ENCODE results near the gene SGPP1.

Gene SGPP1

DNA sequence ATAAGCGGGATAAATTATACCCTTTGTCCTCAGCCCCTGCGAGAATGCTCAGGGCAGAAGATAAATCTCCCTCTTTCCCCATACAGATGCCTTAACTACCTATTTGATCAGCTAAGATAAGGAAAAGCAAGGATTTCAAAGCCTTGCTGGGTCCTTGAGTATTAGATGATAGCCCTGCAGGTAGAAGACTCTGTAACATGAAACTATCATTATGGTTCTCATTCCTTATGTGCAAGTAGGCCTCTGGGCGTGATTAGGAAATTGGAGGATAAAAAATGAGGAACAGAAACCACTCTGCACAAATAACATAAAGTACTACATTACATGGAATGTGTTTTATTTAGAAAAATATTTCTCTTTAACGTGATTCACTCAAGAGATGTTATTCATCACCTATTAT is 71.7 kb downstream of the SGPP1 start:
- no peak for DNase-seq (ENCODE audit: low read depth, low spot score)
- no CpG with 5 or more reads among the region's 4 CpGs for WGBS (ENCODE audit: insufficient coverage, insufficient read length)
- Histone ChIP-seq H3K36me3 (ENCODE audit: control insufficient read depth, insufficient read depth, low read length) (no peaks in the 10 kb centered on the region), H3K4me1 (ENCODE audit: control insufficient read depth, insufficient read depth, low read length) (no peaks in the 10 kb centered on the region), H3K27ac (ENCODE audit: low read length) (no peak overlapping the region), H3K9me3 (ENCODE audit: control insufficient read depth, insufficient read depth, low read length) (no peaks in the 10 kb centered on the region), H3K27me3 (ENCODE audit: control insufficient read depth, insufficient read depth, low read length) (no peaks in the 10 kb centered on the region), H3K4me3 (ENCODE audit: low read length) (no peak overlapping the region)

- Histone ChIP-seq H3K4me1 (ENCODE audit: control insufficient read depth, insufficient read depth, low read length) (no peaks in the 10 kb centered on the region), H3K27me3 (ENCODE audit: control insufficient read depth, insufficient read depth, low read length) (no peaks in the 10 kb centered on the region), H3K4me3 (ENCODE audit: low read length) (no peak overlapping the region), H3K27ac (ENCODE audit: low read length) (no peak overlapping the region), H3K36me3 (ENCODE audit: control insufficient read depth, insufficient read depth, low read length) (no peaks in the 10 kb centered on the region), H3K9me3 (ENCODE audit: control insufficient read depth, insufficient read depth, low read length) (no peaks in the 10 kb centered on the region)
- DNase-seq (ENCODE audit: low read depth, low spot score), result no peak
- WGBS (ENCODE audit: insufficient coverage, insufficient read length), result no CpG with 5 or more reads among the region's 2 CpGs
These were observed 72.9 kb downstream of the SGPP1 start for GRCh38 chr14:63654936-63655335.

DNA sequence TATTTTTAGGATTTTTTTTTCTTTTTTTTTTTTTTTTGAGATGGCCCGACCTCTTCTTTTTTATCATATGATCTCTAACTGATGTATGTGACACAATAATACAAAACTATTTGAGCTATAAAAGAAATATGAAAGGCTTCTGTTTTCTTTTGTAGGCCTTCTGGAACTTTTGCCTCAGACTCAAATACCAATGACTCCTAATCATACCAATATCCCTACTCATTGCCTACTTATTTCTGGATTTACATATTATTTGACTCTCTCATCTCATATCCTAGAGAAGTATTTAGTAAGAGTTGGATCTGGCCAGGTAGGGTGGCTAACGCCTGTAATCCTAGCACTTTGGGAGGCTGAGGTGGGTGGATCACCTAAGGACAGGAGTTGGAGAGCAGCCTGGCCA is 73.5 kb downstream of the SGPP1 start:
- Histone ChIP-seq H3K4me3 (ENCODE audit: low read length) (no peak overlapping the region), H3K4me1 (ENCODE audit: control insufficient read depth, insufficient read depth, low read length) (no peaks in the 10 kb centered on the region), H3K36me3 (ENCODE audit: control insufficient read depth, insufficient read depth, low read length) (no peaks in the 10 kb centered on the region), H3K27ac (ENCODE audit: low read length) (no peak overlapping the region), H3K9me3 (ENCODE audit: control insufficient read depth, insufficient read depth, low read length) (no peaks in the 10 kb centered on the region), H3K27me3 (ENCODE audit: control insufficient read depth, insufficient read depth, low read length) (no peaks in the 10 kb centered on the region)
- DNase-seq (ENCODE audit: low read depth, low spot score), result no peak
- WGBS (ENCODE audit: insufficient coverage, insufficient read length), result no CpG with 5 or more reads among the region's 2 CpGs

DNA sequence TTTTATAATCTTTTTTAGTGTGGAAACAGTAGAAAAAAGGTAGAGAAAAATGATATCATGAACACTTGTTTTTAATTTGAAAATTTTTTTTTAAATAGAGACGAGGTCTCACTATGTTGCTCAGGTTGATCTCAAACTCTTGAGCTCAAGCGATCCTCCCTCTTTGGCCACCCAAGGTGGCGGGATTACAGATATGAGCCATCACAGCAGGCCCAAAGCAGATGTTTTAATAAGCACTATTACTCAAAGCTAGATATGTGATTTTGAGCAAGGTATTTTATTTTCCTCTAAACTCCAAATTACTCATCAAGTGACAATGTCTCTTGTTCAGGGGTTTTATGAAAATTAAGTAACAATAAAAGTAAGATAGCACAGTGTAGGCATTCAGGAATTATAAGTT is 75.5 kb downstream of the SGPP1 start:
- Histone ChIP-seq H3K9me3 (ENCODE audit: control insufficient read depth, insufficient read depth, low read length) (no peaks in the 10 kb centered on the region), H3K36me3 (ENCODE audit: control insufficient read depth, insufficient read depth, low read length) (no peaks in the 10 kb centered on the region), H3K4me3 (ENCODE audit: low read length) (no peak overlapping the region), H3K27me3 (ENCODE audit: control insufficient read depth, insufficient read depth, low read length) (no peaks in the 10 kb centered on the region), H3K27ac (ENCODE audit: low read length) (no peak overlapping the region), H3K4me1 (ENCODE audit: control insufficient read depth, insufficient read depth, low read length) (no peaks in the 10 kb centered on the region)
- no peak for DNase-seq (ENCODE audit: low read depth, low spot score)
- no CpG with 5 or more reads among the region's 3 CpGs for WGBS (ENCODE audit: insufficient coverage, insufficient read length)

GRCh38 chr14:63650256-63650952 is 77.5 kb downstream of the SGPP1 start:
- H3K4me3 ChIP-seq (ENCODE audit: low read length), result no peak overlapping the region
- H3K9me3 ChIP-seq (ENCODE audit: control insufficient read depth, insufficient read depth, low read length), result no peaks in the 10 kb centered on the region
- no CpG with 5 or more reads among the region's 3 CpGs for WGBS (ENCODE audit: insufficient coverage, insufficient read length)
- no peaks in the 10 kb centered on the region for H3K4me1 ChIP-seq (ENCODE audit: control insufficient read depth, insufficient read depth, low read length)
- no peak for DNase-seq (ENCODE audit: low read depth, low spot score)
- no peak overlapping the region for H3K27ac ChIP-seq (ENCODE audit: low read length)
- H3K27me3 ChIP-seq (ENCODE audit: control insufficient read depth, insufficient read depth, low read length), result no peaks in the 10 kb centered on the region
- H3K36me3 ChIP-seq (ENCODE audit: control insufficient read depth, insufficient read depth, low read length), result no peaks in the 10 kb centered on the region

DNA sequence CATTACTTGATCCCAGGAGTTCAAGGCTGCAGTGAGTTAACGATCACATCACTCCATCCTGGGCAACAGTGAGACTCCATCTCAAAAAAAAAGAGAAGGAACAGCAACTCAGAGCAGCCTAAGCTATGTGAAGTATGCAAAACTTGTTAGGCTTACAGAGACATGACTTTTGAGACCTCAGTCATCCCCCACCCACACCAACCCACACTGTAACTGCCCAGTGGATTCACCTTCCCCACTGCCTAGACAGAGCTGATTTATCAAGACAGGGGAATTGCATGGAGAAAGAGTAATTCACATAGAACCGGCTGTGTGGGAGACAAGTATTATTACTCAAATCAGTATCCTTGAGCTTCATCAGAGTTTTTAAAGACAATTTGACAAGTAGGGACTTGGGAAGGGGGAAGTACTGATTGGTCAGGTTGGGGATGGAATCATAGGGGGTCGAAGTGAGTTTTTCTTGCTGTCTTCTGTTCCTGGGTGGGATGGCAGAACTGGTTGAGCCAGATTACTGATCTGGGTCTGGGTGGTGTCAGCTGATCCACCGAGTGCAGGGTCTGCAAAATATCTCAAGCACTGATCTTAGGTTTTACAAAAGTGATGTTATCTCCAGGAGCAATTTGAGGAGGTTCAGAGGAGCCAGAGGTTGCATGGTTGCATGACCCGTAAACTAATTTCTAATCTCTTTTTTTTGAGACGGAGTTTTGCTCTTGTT is 80.0 kb downstream of the SGPP1 start:
- no peak overlapping the region for H3K4me3 ChIP-seq (ENCODE audit: low read length)
- no peaks in the 10 kb centered on the region for H3K9me3 ChIP-seq (ENCODE audit: control insufficient read depth, insufficient read depth, low read length)
- DNase-seq (ENCODE audit: low read depth, low spot score), result no peak
- no peaks in the 10 kb centered on the region for H3K27me3 ChIP-seq (ENCODE audit: control insufficient read depth, insufficient read depth, low read length)
- WGBS (ENCODE audit: insufficient coverage, insufficient read length), result no CpG with 5 or more reads among the region's 6 CpGs
- H3K27ac ChIP-seq (ENCODE audit: low read length), result no peak overlapping the region
- no peaks in the 10 kb centered on the region for H3K4me1 ChIP-seq (ENCODE audit: control insufficient read depth, insufficient read depth, low read length)
- H3K36me3 ChIP-seq (ENCODE audit: control insufficient read depth, insufficient read depth, low read length), result no peaks in the 10 kb centered on the region

DNA sequence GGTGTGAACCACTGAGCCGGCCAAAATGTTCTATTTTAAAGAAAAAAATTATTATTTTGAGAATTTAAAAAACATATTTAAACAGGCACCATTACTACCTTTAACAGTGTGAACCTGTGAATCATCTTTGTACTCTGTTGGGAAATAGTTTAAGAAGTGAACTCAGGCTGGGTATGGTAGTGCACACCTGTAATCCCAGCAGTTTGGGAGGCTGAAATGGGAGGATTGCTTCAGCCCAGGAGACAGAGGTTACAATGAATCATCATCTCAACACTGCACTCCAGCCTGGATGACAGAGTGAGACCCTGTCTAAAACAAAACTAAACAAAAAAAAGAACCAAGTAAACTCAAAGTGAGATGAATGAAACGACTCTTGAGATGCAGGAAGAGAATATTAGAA is 83.1 kb downstream of the SGPP1 start:
- no CpG with 5 or more reads among the region's 2 CpGs for WGBS (ENCODE audit: insufficient coverage, insufficient read length)
- Histone ChIP-seq H3K9me3 (ENCODE audit: control insufficient read depth, insufficient read depth, low read length) (no peaks in the 10 kb centered on the region), H3K36me3 (ENCODE audit: control insufficient read depth, insufficient read depth, low read length) (no peaks in the 10 kb centered on the region), H3K27ac (ENCODE audit: low read length) (no peak overlapping the region), H3K4me1 (ENCODE audit: control insufficient read depth, insufficient read depth, low read length) (no peaks in the 10 kb centered on the region), H3K4me3 (ENCODE audit: low read length) (no peak overlapping the region), H3K27me3 (ENCODE audit: control insufficient read depth, insufficient read depth, low read length) (no peaks in the 10 kb centered on the region)
- DNase-seq (ENCODE audit: low read depth, low spot score), result no peak

DNA sequence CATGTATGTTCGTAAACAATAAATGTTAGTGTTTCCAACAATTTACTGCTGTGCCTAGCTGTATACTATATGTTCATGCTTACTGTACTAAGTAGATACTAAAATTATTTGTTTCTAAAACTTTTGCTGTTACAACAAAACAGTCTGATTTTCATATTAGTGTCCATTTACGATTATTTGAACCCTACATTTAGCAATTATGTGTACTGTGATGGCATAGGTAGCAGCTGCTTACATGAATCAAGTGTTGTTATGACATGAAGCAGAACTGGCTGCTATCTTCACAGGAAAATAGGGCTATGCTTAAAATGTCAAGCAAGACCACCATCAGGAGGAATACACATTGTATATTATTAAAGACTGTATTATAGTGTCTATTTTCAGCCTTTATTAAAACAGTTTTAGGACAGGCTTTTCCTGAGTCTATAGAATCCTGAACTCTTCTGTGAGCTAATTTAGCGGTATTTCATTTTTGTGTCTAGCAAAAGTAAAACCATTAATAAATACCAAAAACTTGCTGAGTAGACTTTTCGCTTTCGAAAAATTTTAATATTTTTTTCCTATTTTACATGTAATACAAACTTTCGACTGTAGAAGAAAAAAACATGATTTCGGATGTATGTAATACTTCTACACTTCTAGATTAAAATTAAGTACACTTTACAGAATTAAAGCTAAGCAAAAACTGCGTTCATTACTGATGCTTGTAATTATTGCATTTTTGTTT is 85.0 kb downstream of the SGPP1 start:
- WGBS (ENCODE audit: insufficient coverage, insufficient read length), result 100% methylated on average over 4 of the region's 8 CpGs
- no peaks in the 10 kb centered on the region for H3K9me3 ChIP-seq (ENCODE audit: control insufficient read depth, insufficient read depth, low read length)
- peak overlapping the region; percentile 64; the same call in 1 of the 2 replicates for H3K4me3 ChIP-seq (ENCODE audit: low read length)
- no peak overlapping the region for H3K27ac ChIP-seq (ENCODE audit: low read length)
- H3K4me1 ChIP-seq (ENCODE audit: control insufficient read depth, insufficient read depth, low read length), result no peaks in the 10 kb centered on the region
- H3K27me3 ChIP-seq (ENCODE audit: control insufficient read depth, insufficient read depth, low read length), result no peaks in the 10 kb centered on the region
- no peak for DNase-seq (ENCODE audit: low read depth, low spot score)
- H3K36me3 ChIP-seq (ENCODE audit: control insufficient read depth, insufficient read depth, low read length), result no peaks in the 10 kb centered on the region

DNA sequence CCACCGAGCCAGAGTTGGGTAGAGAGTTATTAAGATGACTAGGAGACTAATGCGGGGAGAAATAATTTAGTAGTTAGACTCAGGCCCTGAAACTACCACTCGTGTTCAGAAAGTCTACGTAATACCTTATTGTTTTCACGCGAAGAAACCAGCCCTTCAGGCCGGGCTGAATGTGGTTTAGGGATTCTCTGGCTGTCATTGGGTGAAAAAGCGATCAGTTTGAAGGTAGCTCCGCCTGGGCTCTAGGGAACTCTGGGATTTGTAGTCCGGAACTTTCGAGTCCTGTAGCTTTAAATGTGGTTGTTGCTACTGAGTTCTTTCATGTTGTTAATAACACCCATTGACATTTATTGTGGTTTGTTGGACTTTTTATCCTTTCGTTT is 85.6 kb downstream of the SGPP1 start:
- H3K36me3 ChIP-seq (ENCODE audit: control insufficient read depth, insufficient read depth, low read length), result no peaks in the 10 kb centered on the region
- no peak overlapping the region for H3K27ac ChIP-seq (ENCODE audit: low read length)
- H3K27me3 ChIP-seq (ENCODE audit: control insufficient read depth, insufficient read depth, low read length), result no peaks in the 10 kb centered on the region
- peak overlapping the region; percentile 64; the same call in 1 of the 2 replicates for H3K4me3 ChIP-seq (ENCODE audit: low read length)
- DNase-seq (ENCODE audit: low read depth, low spot score), result peak; percentile 73
- H3K4me1 ChIP-seq (ENCODE audit: control insufficient read depth, insufficient read depth, low read length), result no peaks in the 10 kb centered on the region
- no peaks in the 10 kb centered on the region for H3K9me3 ChIP-seq (ENCODE audit: control insufficient read depth, insufficient read depth, low read length)
- whole genome bisulfite sequencing (ENCODE audit: insufficient coverage, insufficient read length), result no CpG with 5 or more reads among the region's 12 CpGs

DNA sequence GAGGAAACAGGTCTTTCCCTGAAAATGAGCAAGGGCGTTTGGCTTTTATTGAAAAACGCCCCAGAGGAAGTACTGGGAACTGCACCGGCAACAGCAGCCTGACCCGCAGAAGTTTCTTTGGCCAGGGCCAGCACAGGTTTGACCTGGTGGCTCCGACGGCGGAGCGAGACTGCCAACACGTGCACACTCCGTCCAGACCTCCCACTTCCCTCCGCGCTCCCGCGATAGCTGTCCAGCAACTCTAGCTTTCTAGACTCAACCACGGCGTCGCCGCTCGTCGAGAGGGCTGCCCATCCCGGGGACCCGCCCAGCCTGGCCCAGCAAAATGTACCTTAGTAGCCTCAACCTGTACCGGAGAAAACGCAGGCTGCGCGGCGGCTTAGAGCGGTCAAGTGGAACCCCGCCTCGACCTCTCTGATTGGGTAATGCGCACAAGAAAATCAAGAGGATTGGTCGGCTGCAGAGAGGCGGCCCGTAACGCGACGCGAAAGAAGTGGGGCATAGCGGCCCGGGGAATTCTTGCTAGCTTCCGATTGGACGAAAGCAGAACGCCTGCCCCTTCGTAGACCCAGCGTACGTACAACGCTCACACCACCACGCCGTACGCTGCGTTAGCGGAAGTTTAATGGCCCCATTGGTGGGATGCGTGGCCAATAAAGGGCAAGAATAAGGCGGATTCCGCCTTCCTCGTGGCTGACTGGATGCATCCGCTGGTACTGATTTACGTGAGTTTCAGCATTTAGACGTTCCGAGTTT is 86.2 kb downstream of the SGPP1 start, which contains the start of gene WDR89:
WDR89 (minus strand) TSS at position 399 of the 756 bp plus-strand sequence. CDS start 41,929 bp downstream, outside the sequence.
- Histone ChIP-seq H3K4me3 (ENCODE audit: low read length) (peak within 1 kb of the TSS; percentile 78; the same call in 1 of the 2 replicates), H3K4me1 (ENCODE audit: control insufficient read depth, insufficient read depth, low read length) (no peaks in the 10 kb centered on the region), H3K27me3 (ENCODE audit: control insufficient read depth, insufficient read depth, low read length) (no peaks in the 10 kb centered on the region), H3K9me3 (ENCODE audit: control insufficient read depth, insufficient read depth, low read length) (no peaks in the 10 kb centered on the region), H3K36me3 (ENCODE audit: control insufficient read depth, insufficient read depth, low read length) (no peaks in the 10 kb centered on the region), H3K27ac (ENCODE audit: low read length) (no peak within 1 kb of the TSS)
- WGBS (ENCODE audit: insufficient coverage, insufficient read length), result no CpG with 5 or more reads among the region's 60 CpGs
- DNase-seq (ENCODE audit: low read depth, low spot score), result peak; percentile 98

All from iPS DF 6.9 (cell line).